Measurements from ENCODE around the gene ZC2HC1C.
"Not testable (repeated sequence)": the region's sequence is repeated elsewhere in the genome, so short reads cannot be mapped to it uniquely, and the experiment has no call there.

ZC2HC1C gene

DNA sequence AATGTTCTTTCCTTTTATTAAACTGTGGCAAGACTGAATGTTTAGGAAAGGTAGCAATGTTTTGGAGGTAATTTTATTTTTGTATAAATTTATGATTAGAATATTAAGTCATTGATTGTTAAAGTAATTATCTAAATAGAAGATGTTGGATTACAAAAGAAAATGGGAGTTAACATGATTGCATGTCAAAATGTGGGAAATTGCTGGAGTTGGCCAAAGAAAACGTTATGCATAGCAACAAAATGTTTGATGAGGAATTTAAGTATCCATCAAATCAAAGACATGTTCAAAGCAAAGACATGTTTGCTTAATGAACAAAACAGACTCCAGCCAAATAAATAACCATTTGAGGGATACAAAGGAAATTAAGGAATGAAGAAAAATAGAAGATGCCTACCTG lies 15.0 kb upstream of the ZC2HC1C start:
- DNase-seq (ENCODE audit: low read depth in 3 of 3, low spot score in 1 of 3) = no peak

DNA sequence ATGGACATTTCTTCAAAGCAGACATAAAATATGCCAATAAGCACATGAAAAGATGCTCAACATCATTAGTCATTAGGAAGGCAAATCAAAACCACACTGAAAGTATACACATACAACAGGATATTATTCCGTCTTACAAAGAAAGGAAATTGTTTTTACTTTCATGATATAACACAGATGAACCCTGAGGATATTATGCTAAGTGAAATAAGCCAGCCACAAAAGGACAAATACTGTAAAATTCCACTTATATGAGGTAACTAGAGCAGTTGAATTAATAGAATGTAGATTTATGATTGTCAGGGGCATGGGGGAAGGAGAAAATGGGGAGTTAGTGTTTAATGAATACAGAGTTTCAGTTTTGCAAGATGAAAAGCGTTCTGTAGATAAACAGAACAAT lies 9.8 kb upstream of the ZC2HC1C start:
- DNase-seq (ENCODE audit: low read depth in 3 of 3, low spot score in 1 of 3) = no peak

DNA sequence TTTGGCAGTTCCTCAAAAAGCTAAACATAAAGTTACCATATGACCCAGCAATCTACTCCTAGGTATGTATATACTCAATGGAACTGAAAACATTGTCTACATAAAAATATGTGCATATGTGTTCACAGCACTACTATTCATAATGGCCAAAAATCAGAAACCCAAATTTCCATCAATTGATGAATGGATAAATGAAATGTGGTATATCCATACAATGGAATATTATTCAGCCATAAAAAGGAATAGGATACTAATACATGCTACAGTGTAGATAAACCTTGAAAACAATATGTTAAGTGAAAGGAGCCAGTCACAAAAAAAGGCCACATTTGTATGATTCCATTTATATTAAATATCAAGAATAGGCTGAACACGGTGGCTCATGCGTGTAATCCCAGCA lies 9.0 kb upstream of the ZC2HC1C start:
- no peak for DNase-seq (ENCODE audit: low read depth in 3 of 3, low spot score in 1 of 3)

DNA sequence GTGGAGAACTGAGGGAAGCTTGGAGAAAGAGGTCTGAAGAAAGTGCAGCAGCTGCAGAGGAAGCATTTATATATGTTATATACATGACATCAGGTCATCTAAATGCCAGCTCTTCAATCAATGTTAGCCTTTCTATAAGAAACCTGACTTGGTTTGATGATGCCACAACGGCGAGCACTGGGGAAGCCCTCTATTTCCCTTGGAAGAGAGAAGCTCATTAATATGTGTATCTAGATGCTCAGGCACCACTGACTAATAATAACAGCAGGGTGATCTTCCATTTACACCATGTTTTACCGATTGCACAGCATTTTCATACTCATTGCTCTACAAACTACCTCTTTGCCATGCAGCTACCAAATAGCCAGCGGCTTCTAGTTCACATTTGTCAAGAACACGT lies 6.4 kb upstream of the ZC2HC1C start:
- DNase-seq (ENCODE audit: low read depth in 3 of 3, low spot score in 1 of 3) = no peak

DNA sequence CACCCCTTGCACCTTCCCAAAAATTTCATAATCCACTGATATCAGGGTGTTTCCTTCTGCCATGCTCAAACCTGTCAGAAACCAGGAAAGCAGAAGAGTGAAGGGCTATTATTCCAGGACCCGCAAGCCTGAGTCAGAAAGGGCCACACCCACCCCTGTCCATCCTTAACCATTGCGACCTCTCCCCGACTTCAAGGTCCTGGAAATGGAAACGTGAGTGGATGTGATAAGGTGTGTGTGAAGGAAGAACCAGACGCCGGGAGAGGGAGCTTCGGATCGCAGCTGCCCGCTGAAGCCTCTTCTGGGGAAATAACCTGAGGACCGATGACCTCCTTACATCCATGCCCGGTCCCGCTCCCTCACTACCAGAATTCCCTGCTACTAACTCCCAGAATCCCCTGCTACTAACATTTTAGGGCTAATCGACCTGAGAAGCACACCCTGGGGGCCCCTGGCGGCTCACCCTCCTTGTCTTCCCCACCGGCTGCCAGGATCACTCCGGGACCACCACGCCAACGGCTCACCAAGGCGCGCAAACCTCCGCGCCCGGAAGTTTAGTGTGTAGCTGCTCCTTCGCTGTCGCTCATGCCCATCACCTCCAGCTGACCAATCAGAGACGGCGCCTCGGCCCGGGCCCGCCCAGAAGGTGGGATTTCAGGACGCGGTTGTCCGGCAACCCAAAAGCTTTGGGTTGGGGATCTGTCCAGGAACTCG lies 5.8 kb upstream of the ZC2HC1C start, which contains the start of gene ACYP1:
ACYP1 (minus strand) TSS at position 534 of the 714 bp plus-strand sequence; CDS start at position 63, 471 bp downstream.
- peak; percentile 63 to 92 (median 81) for DNase-seq (ENCODE audit: low read depth in 3 of 3, low spot score in 1 of 3)

DNA sequence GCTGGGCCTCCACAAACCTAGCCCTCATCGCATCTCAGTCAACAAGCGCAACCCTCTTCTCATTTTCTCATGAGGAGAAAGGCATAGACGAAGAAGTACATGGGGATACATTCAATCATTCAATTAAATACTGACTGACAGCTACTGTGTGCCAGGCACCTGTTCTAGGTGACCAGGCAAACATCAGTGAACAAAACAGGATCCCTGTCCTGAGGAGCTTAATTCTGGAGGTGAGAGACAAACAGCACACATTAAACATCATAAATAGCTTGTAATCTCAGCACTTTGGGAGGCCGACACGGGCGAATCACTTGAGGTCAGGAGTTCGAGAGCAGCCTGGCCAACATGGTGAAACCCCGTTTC lies 5.3 kb upstream of the ZC2HC1C start:
- DNase-seq (ENCODE audit: low read depth in 3 of 3, low spot score in 1 of 3) = no peak

DNA sequence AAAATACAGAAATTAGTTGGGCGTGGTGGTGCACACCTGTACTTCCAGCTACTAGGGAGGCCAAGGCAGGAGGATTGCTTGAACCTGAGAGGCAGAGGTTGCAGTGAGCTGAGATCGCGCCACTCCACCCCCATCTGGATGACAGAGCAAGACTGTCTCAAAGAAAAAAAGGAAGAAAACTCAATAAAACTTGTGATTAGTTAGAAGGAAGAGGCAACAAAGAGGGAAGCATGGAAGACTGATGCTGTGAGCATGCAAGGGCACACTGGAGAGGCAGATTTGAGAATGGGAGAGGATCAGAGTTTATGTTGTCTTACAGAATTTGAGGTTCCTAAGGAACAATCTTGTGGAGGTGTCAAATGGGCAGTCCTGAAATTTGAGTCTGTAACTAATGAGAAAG lies 2.8 kb upstream of the ZC2HC1C start:
- no peak for DNase-seq (ENCODE audit: low read depth in 3 of 3, low spot score in 1 of 3)

DNA sequence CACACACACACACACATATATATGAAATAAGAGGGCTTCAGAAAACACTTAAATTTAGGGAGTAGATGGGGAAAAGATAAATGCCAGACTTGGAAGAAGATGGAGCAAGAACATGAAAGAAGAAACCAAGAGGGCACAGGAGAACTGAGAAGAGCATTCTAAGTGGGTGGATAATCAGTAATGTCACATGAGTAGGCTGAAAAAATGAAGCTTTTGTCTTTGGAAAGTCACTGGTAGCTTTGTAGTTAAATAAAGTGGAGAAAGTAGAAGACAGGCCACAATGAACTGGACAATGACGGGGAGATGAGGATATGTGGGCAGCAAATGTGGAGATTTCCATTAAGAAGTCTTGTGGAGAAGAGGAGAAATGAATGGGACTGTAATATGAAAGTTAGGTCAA lies 2.2 kb upstream of the ZC2HC1C start:
- no peak for DNase-seq (ENCODE audit: low read depth in 3 of 3, low spot score in 1 of 3)

DNA sequence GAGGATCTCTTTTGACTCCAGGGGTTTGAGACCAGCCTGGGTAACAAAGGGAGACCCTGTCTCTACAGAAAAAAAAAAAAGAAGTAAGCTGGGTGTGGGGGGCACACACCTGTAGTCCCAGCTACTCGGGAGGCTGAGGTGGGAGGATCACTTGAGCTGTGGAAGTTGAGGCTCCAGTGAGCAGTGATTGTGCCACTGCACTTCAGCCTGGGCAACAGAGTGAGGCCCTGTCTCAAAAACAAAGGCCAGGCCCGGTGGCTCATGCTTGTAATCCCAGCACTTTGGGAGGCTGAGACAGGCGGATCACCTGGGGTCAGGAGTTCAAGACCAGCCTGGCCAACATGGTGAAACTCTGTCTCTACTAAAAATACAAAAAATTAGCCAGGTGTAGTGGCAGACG lies 1.7 kb upstream of the ZC2HC1C start:
- DNase-seq (ENCODE audit: low read depth in 3 of 3, low spot score in 1 of 3) = not testable (repeated sequence)

DNA sequence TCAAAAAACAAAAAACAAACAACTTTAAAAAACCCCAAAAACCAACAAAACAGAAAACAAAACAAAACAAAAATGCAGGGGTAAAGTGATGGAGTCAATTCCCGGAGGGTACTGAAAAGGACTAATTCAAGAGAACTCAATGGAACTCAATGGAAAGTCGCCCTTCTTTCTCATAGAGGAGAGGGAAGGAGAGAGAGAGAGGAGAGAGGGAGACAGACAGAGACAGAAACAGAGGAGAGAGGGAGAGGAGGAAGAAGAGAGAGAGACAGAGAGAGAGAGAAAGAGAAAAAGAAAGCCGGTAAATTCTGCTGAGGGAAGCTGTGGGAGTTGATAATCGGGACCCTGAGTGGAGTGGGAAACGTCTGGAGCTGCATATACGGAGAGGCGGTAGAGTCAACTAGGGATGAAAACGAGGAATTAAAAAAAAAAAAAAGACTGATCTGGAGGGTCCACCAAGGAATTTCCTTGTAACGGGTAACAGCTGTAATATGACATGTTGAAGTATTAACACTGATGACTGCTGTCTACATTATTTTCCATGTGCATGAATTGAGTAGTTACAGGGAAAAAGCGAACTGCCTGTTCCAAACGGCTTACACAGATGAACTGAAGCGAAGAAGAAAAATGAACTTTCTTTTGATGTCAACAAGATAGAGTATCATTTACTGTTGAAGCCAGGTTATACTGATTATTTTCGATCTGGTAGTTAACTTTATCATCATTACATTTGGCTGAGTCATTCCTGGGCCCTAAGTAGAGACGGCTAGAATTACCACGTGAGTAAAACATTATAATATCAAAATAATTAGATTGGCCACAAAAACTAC lies 934 bp upstream of the ZC2HC1C start:
- no peak for DNase-seq (ENCODE audit: low read depth in 3 of 3, low spot score in 1 of 3)

DNA sequence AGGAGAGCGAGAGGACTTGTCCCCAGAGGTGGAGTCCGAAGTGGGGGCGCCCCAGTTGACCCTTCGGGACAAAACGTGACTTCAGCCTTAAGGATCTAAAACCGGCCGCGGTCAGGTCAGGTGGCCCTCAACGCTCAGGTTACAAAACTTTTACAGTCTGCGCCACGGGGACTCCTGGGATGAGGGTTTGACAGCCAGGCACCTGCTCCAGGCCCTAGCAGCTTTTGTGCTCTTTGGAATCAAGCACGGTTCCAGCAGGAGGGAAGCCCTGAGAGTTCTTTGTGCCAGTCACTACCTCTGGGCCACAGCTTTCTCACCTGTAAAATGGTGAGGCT lies 337 bp downstream of the ZC2HC1C start:
- DNase-seq (ENCODE audit: low read depth in 3 of 3, low spot score in 1 of 3) = no peak

DNA sequence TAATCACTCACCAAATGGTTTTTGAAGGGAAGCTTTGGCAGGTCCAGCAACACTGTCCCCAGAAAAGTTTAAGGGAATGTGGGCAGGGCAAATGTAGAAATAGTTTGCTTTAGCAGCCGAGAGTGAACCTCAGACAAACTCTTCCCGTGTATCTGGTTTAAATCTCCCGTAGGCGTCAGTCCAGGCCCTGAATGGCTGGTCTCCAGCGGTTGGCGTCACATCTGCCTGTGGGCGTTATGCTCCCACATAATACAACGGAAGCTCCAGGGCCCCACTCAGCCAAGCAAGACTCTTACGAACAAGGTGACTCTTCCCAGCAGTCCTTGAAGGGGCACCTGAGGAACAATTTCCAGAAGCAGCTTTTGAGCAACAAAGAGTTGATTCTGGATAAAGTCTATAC lies 942 bp downstream of the ZC2HC1C start:
- no peak for DNase-seq (ENCODE audit: low read depth in 3 of 3, low spot score in 1 of 3)

DNA sequence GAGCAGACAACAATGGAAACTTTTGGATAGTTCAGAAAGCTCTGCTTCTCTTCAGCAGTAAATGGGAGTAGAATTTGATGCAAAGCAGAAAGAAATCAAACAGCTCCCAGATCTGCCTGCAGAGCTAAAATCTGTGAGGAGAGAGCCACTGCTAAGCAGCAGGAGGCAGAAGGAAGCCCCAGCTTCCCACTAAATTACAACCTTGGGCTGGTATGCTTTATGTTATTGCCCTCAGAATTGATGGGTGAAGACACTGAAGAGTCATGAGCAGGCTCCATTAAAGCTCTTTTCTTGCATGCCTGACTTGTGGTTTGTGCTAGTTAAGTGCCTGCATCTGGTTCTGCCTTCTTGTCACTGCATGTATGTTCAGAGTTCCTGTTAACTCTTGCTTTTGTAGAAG lies 8.4 kb downstream of the ZC2HC1C start:
- no peak for DNase-seq (ENCODE audit: low read depth in 3 of 3, low spot score in 1 of 3)

DNA sequence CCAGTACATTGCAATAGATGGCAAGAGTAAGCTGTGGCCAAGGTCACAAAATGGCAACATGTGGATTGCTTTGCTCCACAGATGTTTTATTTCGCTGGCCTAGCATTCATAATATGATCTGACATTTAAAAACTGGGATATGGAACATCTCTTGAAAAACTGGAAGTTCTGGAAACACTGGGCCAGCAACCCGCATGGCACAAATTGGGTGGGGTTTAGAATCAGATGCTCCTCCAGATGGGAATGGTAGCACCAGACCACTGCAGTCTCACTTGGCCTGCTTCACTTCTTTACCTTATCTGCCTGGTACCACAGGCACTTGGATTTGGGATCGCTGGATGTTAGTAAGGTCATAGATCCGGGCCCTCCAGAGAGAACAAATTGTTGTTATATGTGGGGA lies 10.1 kb downstream of the ZC2HC1C start:
- DNase-seq (ENCODE audit: low read depth in 3 of 3, low spot score in 1 of 3) = no peak

DNA sequence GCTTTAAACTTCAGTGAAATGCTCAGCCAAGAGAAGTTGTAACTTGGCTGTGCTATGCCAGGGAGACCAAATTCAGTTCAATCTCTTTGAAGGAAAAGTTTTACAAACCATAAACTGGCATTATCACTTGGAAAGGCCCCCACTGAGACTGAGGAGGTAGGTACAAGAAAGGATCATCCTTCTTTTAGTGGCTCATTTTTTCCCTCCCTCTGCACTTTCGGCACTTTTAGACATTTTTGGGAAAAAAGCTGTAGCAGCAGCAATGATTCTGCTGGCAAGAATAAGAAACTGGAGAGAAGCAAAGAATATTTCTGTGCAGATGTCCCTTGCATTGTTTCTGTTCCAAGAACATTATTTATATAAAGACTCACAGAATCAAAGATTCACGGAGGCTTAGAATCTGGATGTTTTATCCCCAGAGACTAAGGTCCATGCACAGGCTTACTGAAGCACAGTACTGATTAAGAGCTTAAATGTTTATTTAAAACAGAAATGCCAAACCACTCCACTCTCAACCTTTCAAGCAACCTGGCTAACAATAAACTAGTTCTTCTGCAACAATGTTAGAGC lies 12.3 kb downstream of the ZC2HC1C start:
- DNase-seq (ENCODE audit: low read depth in 3 of 3, low spot score in 1 of 3) = no peak

DNA sequence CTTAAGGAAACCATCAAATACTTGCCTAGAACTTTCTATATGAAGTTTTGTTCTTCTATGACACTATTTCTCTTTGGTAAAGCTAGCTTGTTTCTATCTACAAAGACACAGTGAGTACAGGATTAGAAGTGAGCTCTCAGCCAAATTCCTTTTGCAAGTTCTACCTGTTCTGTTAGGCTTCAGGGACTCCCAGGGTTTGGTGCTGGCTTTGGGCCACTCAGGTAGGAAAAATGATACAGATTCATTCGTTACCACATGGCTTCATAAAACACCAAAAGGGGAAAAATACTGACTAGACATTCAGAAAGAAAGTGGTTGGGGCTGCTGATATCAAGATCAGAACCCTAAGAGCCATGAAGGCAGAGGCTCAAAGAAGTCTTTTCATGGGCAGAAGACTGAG lies 13.8 kb downstream of the ZC2HC1C start:
- DNase-seq (ENCODE audit: low read depth in 3 of 3, low spot score in 1 of 3) = no peak

DNA sequence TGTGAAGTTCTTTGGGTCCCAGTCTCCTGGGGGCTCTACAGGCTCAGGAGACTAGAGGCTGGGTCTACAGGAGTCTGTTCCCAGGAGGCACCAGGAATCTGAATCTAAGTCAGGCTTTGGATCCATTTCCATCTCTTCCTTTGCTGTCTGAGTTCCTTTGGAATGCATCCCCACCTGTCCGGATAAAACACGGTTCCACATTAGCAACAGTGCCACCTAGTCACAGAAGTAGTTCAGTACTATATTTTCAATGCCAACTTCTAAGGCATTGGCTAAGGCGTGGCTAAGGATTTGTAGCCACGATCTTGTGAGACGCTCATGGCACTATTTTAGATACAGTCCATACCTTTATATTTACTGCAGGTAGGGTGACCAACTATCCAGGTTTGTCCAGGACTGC lies 15.1 kb downstream of the ZC2HC1C start:
- DNase-seq (ENCODE audit: low read depth in 3 of 3, low spot score in 1 of 3) = no peak

DNA sequence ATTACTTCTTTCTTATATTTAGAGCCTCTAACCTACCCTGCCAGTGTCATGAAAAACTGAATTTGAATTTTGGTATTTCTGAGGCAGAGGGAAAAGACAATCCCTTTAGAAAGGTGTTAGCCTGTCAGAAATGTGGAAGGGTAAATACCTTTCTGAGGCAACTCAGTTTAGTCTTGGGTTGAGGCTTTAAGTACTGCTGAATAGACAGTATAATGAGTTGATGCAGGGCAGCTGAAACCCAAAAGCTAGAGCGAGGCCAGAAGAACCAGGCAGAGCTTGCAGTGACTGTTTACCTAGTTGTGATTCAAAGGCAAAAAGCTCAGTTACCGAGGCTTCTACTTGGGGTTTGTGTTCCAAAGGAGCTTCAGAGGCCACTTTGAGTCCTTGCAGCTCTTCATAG lies 18.7 kb downstream of the ZC2HC1C start:
- no peak for DNase-seq (ENCODE audit: low read depth in 3 of 3, low spot score in 1 of 3)

DNA sequence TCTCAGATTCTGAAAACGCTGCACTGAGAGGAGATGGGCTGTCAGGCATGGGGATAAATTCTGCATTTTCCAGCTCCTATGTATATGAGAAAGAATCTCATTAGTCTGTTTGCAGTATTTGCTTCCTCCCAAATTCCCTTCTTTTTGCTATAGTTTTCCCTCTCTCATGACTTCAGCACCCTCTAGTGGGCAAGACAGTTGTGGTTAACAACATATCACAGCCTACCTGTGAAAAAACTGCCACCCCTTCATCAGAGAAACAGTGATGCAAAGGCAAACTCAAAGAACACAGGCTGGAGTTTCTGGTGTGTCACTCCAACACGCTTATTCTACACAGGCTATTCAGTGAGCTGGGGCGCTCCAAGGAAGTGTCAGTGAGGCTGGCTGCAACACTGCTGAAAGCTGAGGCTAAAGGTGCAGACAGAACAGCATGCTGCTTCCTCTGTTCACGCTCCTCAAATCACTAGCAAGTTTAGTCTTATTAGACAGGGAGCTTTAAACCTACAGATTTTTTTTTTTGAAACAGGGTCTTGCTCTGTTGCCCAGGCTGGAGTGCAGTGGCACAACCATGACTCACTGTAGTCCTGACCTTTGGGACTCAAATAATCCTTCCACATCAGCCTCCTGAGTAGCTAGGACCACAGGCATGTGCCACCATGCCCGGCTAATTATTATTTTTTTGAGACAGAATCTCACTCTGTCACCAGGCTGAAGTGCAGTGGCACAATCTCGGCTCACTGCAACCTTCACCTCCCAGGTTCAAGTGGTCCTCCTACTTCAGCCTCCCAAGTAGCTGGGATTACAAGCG lies 19.3 kb downstream of the ZC2HC1C start:
- DNase-seq (ENCODE audit: low read depth in 3 of 3, low spot score in 1 of 3) = no peak

DNA sequence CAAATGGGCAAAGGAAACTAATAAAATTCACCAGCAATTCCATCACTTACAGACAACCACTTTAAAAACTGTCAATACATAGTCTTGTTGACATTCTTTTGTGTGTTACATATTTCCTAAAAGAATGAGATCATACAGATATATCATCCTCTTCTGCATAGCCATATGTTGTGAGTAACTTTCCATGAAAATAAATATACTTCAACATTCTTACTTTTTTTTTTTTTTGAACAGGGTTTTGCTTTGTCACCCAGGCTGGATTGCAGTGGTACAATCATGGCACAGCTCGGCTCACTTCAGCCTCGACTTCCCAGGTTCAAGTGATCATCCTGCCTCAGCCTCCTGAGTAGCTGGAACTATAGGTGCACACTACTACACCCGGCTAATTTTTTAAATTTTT lies 20.9 kb downstream of the ZC2HC1C start:
- no peak for DNase-seq (ENCODE audit: low read depth in 3 of 3, low spot score in 1 of 3)

DNA sequence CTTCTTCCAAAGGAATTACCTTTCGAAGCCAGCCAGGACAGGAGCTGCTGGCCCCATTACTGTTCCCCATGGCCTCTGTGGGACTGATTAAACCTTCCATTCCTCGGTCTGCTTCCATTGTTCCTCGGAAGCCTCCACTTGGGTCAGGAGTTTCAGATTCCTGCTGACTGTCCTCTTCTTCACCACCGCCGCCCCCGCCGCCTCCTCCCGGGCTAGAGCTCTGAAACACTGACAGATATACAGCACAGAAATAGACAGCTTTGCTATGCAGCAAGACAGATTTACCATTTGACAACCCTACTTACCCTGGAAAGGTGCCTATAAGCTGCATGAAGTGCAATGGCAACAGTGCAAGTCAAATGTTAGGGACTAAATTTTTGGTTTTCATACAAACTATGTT lies 21.8 kb downstream of the ZC2HC1C start:
- no peak for DNase-seq (ENCODE audit: low read depth in 3 of 3, low spot score in 1 of 3)

DNA sequence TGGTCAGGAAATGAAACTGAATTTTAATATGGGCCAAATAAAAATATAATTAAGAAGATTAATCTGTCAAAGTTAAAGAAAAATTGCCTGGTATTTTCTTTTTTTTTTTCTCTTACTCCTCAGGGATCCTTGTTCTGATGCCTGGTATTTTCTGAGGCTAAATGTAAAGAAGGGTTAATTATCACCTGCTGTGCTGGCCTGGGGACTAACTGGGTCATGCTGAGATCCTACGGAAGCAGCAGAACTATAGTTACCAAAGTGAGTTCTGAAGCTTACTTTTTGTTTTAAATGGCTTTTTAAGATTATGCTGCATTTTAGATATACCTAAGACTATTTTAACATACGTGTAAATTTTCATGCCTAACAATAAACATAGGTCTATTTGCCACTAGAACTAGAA lies 23.3 kb downstream of the ZC2HC1C start:
- no peak for DNase-seq (ENCODE audit: low read depth in 3 of 3, low spot score in 1 of 3)

Measured in stimulated activated CD4-positive, alpha-beta T cell treated with anti-CD3 and anti-CD28 coated beads, TNF-alpha, amount 100 ng/mL, for 1 hour (primary cell).